Neutrophil (primary cell): ENCODE measurements around the gene CEP85L.

Source experiments
- H3K27ac ChIP-seq: fragments of 200-600 bp; sonication (generic); 2 replicates; pipeline ENCODE4 v1.5.1; 2016; ENCODE audit warnings: mild to moderate bottlenecking, moderate library complexity
- H3K27me3 ChIP-seq: fragments of 200-600 bp; sonication (generic); 2 replicates; pipeline ENCODE4 v1.6.0; 2016; ENCODE audit warnings: mild to moderate bottlenecking
- H3K36me3 ChIP-seq: fragments of 200-600 bp; sonication (generic); 2 replicates; pipeline ENCODE4 v1.5.1; 2017
- H3K4me1 ChIP-seq, 2 experiments: fragments of 200-600 bp in 1 of 2; sonication (generic) in 1 of 2; 1 replicate in 1 of 2; 2 replicates in 1 of 2; pipeline versions ENCODE4 v1.5.1 to v1.6.1; 2013 to 2016; ENCODE audit warnings: low read depth in 1 of 2, low read length in 1 of 2, mild to moderate bottlenecking in 1 of 2, moderate library complexity in 1 of 2; ENCODE audit not compliant: control insufficient read depth in 1 of 2, insufficient read depth in 1 of 2
- H3K4me3 ChIP-seq, 2 experiments: fragments of 200-600 bp in 1 of 2; sonication (generic) in 1 of 2; 1 replicate in 1 of 2; 2 replicates in 1 of 2; pipeline ENCODE4 v1.5.1; 2013 to 2016; ENCODE audit warnings: low read depth in 1 of 2, low read length in 1 of 2, mild to moderate bottlenecking in 1 of 2, moderate library complexity in 1 of 2
- H3K9me3 ChIP-seq: fragments of 200-600 bp; sonication (generic); 2 replicates; pipeline ENCODE4 v1.5.1; 2016
- CTCF ChIP-seq: fragments of 200-600 bp; sonication (generic); IDR thresholded peaks from 2 replicates; pipeline ENCODE4 v1.5.1; 2016; ENCODE audit warnings: antibody characterized with exemption

Gene CEP85L

GRCh38 chr6:118677193-118677592 is 25.8 kb upstream of the CEP85L start:
- H3K27ac ChIP-seq, result no peak overlapping the region
- no peak overlapping the region for H3K4me3 ChIP-seq
- no peaks in the 10 kb centered on the region for H3K27me3 ChIP-seq
- no peaks in the 10 kb centered on the region for H3K36me3 ChIP-seq
- TF ChIP-seq CTCF, result no peak
- no peaks in the 10 kb centered on the region for H3K4me1 ChIP-seq
- H3K9me3 ChIP-seq, result no peaks in the 10 kb centered on the region

GRCh38 chr6:118675225-118675624 is 23.8 kb upstream of the CEP85L start:
- no peak for TF ChIP-seq CTCF
- Histone ChIP-seq H3K4me3 (no peak overlapping the region), H3K4me1 (no peaks in the 10 kb centered on the region), H3K9me3 (no peaks in the 10 kb centered on the region), H3K36me3 (no peaks in the 10 kb centered on the region), H3K27me3 (no peaks in the 10 kb centered on the region), H3K27ac (no peak overlapping the region)

GRCh38 chr6:118674772-118675171 is 23.4 kb upstream of the CEP85L start:
- Histone ChIP-seq H3K4me3 (no peak overlapping the region), H3K9me3 (no peaks in the 10 kb centered on the region), H3K27ac (no peak overlapping the region), H3K4me1 (no peaks in the 10 kb centered on the region), H3K36me3 (no peaks in the 10 kb centered on the region), H3K27me3 (no peaks in the 10 kb centered on the region)
- no peak for TF ChIP-seq CTCF

- H3K27ac ChIP-seq, result no peak overlapping the region
- no peak overlapping the region for H3K4me3 ChIP-seq
- no peak for TF ChIP-seq CTCF
- H3K36me3 ChIP-seq, result no peaks in the 10 kb centered on the region
- no peaks in the 10 kb centered on the region for H3K4me1 ChIP-seq
- H3K27me3 ChIP-seq, result peaks cover 8% of the 10 kb centered on the region
- no peaks in the 10 kb centered on the region for H3K9me3 ChIP-seq
These were observed 21.3 kb upstream of the CEP85L start for GRCh38 chr6:118672678-118673077.

- Histone ChIP-seq H3K4me1 (no peaks in the 10 kb centered on the region), H3K4me3 (no peak overlapping the region), H3K27me3 (peaks cover 8% of the 10 kb centered on the region), H3K27ac (no peak overlapping the region), H3K9me3 (no peaks in the 10 kb centered on the region), H3K36me3 (no peaks in the 10 kb centered on the region)
- no peak for TF ChIP-seq CTCF
These were observed 18.2 kb upstream of the CEP85L start for GRCh38 chr6:118669561-118669960.
